Transverse colon (tissue), 4 donors: ENCODE data around the gene CSNK1E. TPM values are rescaled to one million over a fixed set of nuclear protein-coding genes. Genes with fewer than 3 reads are reported as not detected.

Experiments used
- DNase-seq: peaks from one replicate; pipeline ENCODE4 v3.0.0-alpha.2; 2019
- H3K27ac ChIP-seq, 4 donors: fragments of 200-600 bp; sonication (generic); 2 replicates each; pipeline ENCODE4 v1.5.1; 2016 to 2018; ENCODE audit warnings: inconsistent platforms in 4 of 4
- H3K27me3 ChIP-seq: fragments of 200-600 bp; sonication (generic); 2 replicates; pipeline ENCODE4 v1.5.1; 2017; ENCODE audit warnings: inconsistent platforms
- H3K36me3 ChIP-seq, 4 donors: fragments of 200-600 bp; sonication (generic); 2 replicates each; pipeline ENCODE4 v1.5.1; 2017 to 2019; ENCODE audit warnings: inconsistent platforms in 4 of 4
- H3K4me1 ChIP-seq, 4 donors: fragments of 200-600 bp; sonication (generic); 2 replicates each; pipeline ENCODE4 v1.5.1; 2017 to 2020; ENCODE audit warnings: inconsistent platforms in 4 of 4
- H3K4me3 ChIP-seq, 4 donors: fragments of 200-600 bp; sonication (generic); 1 replicate in 1 of 4; 2 replicates in 3 of 4; pipeline versions ENCODE4 v1.5.1 to v1.6.1; 2017 to 2019; ENCODE audit warnings: inconsistent platforms in 4 of 4
- H3K9me3 ChIP-seq, 2 donors: fragments of 200-600 bp; sonication (generic); 2 replicates each; pipeline ENCODE4 v1.5.1; 2017 to 2019; ENCODE audit warnings: inconsistent platforms in 2 of 2
- EP300 ChIP-seq: sonication (generic); formaldehyde crosslinking; IDR thresholded peaks from one replicate; pipeline ENCODE4 v1.6.1; 2017; ENCODE audit warnings: antibody characterized with exemption, low read depth
- POLR2AphosphoS5 ChIP-seq, 3 donors: sonication (generic); formaldehyde crosslinking; IDR thresholded peaks; one replicate each; pipeline ENCODE4 v1.6.1; 2016; ENCODE audit warnings: antibody characterized with exemption in 3 of 3
- WGBS, 2 donors: methylation state at CpG; one replicate each; pipeline ENCODE4 v1.1.5; 2018; ENCODE audit warnings: low coverage in 1 of 2; 5-methylcytosine and 5-hydroxymethylcytosine counted together
- in situ Hi-C, 4 donors: fragments of 200-750 bp; cut with MboI; loops; one replicate each; pipeline versions ENCODE4 v1.15.0 to v1.15.1; 2017; ENCODE audit warnings: low sequenced_read_pairs in 3 of 4, low pct_ligation_motif_present in 1 of 4, low pct_unique_long_range_greater_than_20kb in 1 of 4
- intact Hi-C: fragments of 100-400 bp; cut with DNase I; formaldehyde crosslinking; loops from one replicate; pipeline ENCODE4 v1.15.1; 2023; ENCODE audit warnings: low total_unique reads
- small RNA-seq, 4 donors: library from RNA; depleted of rRNA; stranded (forward); fragments of <200 nt; gene quantifications; one replicate each; pipeline ENCODE3, GENCODE V24; 2016
- total RNA-seq, 4 donors: library from RNA; depleted of rRNA; stranded (reverse); fragments of >200 nt; gene quantifications; one replicate each; pipeline ENCODE4 v1.1.0, GENCODE V29; 2016

The CSNK1E gene
- total RNA-seq, 4 donors from 2014 or later = 47.9 to 179 (median 106) TPM

GRCh38 chr22:38240734-38241252, 76.4 kb downstream of the CSNK1E start:
- peaks cover 19 to 68% (median 42%) of the 10 kb centered on the region in 4 donors for H3K4me1 ChIP-seq
- TF ChIP-seq POLR2AphosphoS5 (IDR thresholded peaks at IDR 0.05) = peak; percentile 10 to 32 (median 15)
- TF ChIP-seq EP300 = no peak
- H3K4me3 ChIP-seq = no peak overlapping the region
- H3K27ac ChIP-seq = peak overlapping the region; percentile 32 to 60 (median 43)
- H3K36me3 ChIP-seq = peaks cover 0 to 12% (median 0%) of the 10 kb centered on the region in 4 donors
- intact Hi-C loops = no loop called here
- no peaks in the 10 kb centered on the region for H3K9me3 ChIP-seq
- 20 to 42% methylated on average over 4 to 6 of the region's 6 CpGs for WGBS, 2 donors
- no peaks in the 10 kb centered on the region for H3K27me3 ChIP-seq
- peak; percentile 59 for DNase-seq
- in situ Hi-C loops = loop anchor here in 1 of 4 donors (25.0 kb wide), 1 partner anchor 128 kb away; the partner anchor contains the start of gene BAIAP2L2

Small RNAs within 50 kb of the gene (small RNA-seq; reads per million reads assigned to genes)
- gene RF00017 = 0 reads per million in 4 donors

Other genes starting within 250 kb of the CSNK1E start
- gene SLC16A8, start 233.2 kb downstream of the CSNK1E start, total RNA-seq = not detected
- 100 to 1,000 TPM; 106 to 337 (median 127) TPM for gene BAIAP2L2, start 206.7 kb downstream of the CSNK1E start, total RNA-seq
- 100 to 1,000 TPM in 2 of 4 donors, 10 to 100 TPM in 2; 30.7 to 327 (median 72.3) TPM for gene PLA2G6, start 135.6 kb downstream of the CSNK1E start, total RNA-seq
- gene MAFF, start 115.4 kb downstream of the CSNK1E start, total RNA-seq = 10 to 100 TPM in 3 of 4 donors, 1 to 10 TPM in 1; 3.8 to 30.3 (median 22.0) TPM
- 10 to 100 TPM; 18.7 to 88.4 (median 41.1) TPM for gene TMEM184B, start 44.4 kb downstream of the CSNK1E start, total RNA-seq
- gene KCNJ4, start 137.8 kb upstream of the CSNK1E start, total RNA-seq = not detected
- 10 to 100 TPM in 1 of 4 donors, 1 to 10 TPM in 2, not detected in 1; 5.6 to 12.5 (median 8.7) TPM for gene KDELR3, start 150.7 kb upstream of the CSNK1E start, total RNA-seq
- gene DDX17, start 188.9 kb upstream of the CSNK1E start, total RNA-seq = 1,000 to 10,000 TPM in 1 of 4 donors, 100 to 1,000 TPM in 3; 506 to 1,034 (median 728) TPM